ENCODE data around the gene NME4.
A peak's percentile ranks its signal among the peaks of the same experiment; 100 is the strongest.

NME4 gene

DNA sequence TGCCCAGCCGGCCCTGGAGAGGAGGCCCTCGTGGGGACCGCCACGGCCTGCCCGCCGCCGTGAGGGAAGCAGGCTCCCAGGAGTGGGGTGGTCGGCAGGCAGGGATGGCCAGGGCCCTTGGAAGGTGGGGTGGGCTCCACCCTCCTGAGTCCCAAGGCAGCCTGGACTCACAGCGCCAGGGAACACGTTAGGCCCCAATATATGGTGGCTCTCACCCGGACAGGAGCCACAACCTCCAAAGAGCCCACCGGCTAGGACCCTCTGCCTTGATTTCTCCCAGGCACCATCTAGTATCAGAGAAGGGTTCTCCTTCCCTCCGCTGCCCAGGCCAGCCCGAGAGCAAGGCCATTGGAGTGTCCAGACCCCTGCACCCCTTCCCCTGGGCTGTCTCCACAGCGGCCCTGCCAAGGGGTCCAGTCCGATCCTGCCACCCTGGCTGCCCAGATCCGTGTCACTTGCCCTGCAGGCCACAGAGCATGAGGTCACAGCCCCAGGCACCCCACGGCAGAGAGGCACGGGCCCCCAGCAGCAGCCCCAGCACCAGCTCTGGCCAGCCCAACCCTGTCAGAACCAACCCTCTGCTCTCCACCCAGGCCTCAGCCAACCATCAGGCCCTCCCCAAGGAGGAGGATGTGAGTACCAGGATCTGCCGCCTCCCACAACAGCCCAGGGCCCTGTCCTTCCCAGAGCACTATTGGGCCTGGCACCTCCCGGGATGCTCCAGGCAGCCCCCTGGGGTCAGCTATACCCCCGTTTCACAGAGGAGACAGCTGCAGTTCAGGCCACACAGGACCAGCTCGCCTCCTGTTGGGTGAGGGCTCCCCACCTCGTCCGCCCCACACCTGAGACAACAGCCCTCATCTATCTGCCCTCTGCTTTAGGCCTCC lies 43.4 kb upstream of the NME4 start (continued):
- TF ChIP-seq, protein P1, sequence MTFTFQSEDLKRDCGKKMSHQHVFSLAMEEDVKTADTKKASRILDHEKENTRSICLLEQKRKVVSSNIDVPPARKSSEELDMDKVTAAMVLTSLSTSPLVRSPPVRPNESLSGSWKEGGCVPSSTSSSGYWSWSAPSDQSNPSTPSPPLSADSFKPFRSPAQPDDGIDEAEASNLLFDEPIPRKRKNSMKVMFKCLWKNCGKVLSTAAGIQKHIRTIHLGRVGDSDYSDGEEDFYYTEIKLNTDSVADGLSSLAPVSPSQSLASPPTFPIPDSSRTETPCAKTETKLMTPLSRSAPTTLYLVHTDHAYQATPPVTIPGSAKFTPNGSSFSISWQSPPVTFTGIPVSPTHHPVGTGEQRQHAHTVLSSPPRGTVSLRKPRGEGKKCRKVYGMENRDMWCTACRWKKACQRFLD (tag by site-specific recombination; IDR thresholded peaks at IDR 0.05): no peak
- TF ChIP-seq SP2 (tag by site-specific recombination; IDR thresholded peaks at IDR 0.05) (peak; percentile 22; the same call in 1 of the 2 replicates), ZFP69B (tag by site-specific recombination; IDR thresholded peaks at IDR 0.05) (no peak), ZBTB20 (tag by site-specific recombination; IDR thresholded peaks at IDR 0.05) (no peak; the same call in 1 of the 2 replicates), ZIC2 (tag by site-specific recombination; IDR thresholded peaks at IDR 0.05) (no peak; the same call in 1 of the 2 replicates), PRDM1 (tag by site-specific recombination; IDR thresholded peaks at IDR 0.05) (no peak), ZNF639 (tag by site-specific recombination; IDR thresholded peaks at IDR 0.05) (no peak), ZFP37 (tag by site-specific recombination; IDR thresholded peaks at IDR 0.05) (no peak), ZNF521 (tag by site-specific recombination; IDR thresholded peaks at IDR 0.05) (no peak), ZNF510 (tag by site-specific recombination; IDR thresholded peaks at IDR 0.05; ENCODE audit: insufficient replicate concordance) (no peak)
- TF ChIP-seq, protein P2, sequence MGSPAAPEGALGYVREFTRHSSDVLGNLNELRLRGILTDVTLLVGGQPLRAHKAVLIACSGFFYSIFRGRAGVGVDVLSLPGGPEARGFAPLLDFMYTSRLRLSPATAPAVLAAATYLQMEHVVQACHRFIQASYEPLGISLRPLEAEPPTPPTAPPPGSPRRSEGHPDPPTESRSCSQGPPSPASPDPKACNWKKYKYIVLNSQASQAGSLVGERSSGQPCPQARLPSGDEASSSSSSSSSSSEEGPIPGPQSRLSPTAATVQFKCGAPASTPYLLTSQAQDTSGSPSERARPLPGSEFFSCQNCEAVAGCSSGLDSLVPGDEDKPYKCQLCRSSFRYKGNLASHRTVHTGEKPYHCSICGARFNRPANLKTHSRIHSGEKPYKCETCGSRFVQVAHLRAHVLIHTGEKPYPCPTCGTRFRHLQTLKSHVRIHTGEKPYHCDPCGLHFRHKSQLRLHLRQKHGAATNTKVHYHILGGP (tag by site-specific recombination; IDR thresholded peaks at IDR 0.05): no peak
- TF ChIP-seq, protein P3, sequence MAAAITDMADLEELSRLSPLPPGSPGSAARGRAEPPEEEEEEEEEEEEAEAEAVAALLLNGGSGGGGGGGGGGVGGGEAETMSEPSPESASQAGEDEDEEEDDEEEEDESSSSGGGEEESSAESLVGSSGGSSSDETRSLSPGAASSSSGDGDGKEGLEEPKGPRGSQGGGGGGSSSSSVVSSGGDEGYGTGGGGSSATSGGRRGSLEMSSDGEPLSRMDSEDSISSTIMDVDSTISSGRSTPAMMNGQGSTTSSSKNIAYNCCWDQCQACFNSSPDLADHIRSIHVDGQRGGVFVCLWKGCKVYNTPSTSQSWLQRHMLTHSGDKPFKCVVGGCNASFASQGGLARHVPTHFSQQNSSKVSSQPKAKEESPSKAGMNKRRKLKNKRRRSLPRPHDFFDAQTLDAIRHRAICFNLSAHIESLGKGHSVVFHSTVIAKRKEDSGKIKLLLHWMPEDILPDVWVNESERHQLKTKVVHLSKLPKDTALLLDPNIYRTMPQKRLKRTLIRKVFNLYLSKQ (tag by site-specific recombination; IDR thresholded peaks at IDR 0.05; ENCODE audit: borderline replicate concordance): no peak

- CTCF ChIA-PET: interaction anchor here (0.7 kb wide), 1 partner anchor 10 kb away, joined by 4 read pairs; no protein-coding TSS in a partner anchor
- Histone ChIP-seq H3K27ac (ENCODE audit: extremely low read depth, low read depth, low read length) (no peak overlapping the region), H3K36me3 (ENCODE audit: control insufficient read depth in 2 of 2, insufficient read depth in 1 of 2, low read length in 2 of 2) (peaks cover 0 to 9% of the 10 kb centered on the region in 2 experiments; a peak in 2 of 3 replicates), H3K4me1 (ENCODE audit: control insufficient read depth, insufficient read depth, low read length) (peaks cover 2% of the 10 kb centered on the region; the same call in 1 of the 2 replicates), H3K4me3 (ENCODE audit: low read depth, low read length) (no peak overlapping the region), H3K9me3 (ENCODE audit: control insufficient read depth, insufficient read depth, low read depth, low read length) (no peaks in the 10 kb centered on the region)
- POLR2A ChIA-PET: interaction anchor here (1.8 kb wide), 1 partner anchor 366 kb away, joined by 6 read pairs; the partner anchor contains the start of gene ANTKMT
- TF ChIP-seq ZNF777 (tag by site-specific recombination; IDR thresholded peaks at IDR 0.05; ENCODE audit: borderline replicate concordance) (no peak), REPIN1 (tag by site-specific recombination; IDR thresholded peaks at IDR 0.05; ENCODE audit: low read depth) (no peak), GFI1B (tag by site-specific recombination; IDR thresholded peaks at IDR 0.05) (no peak), ZNF155 (tag by site-specific recombination; IDR thresholded peaks at IDR 0.05) (no peak), ZNF10 (tag by site-specific recombination; IDR thresholded peaks at IDR 0.05) (no peak), ZNF335 (tag by site-specific recombination; conservative IDR thresholded peaks at IDR 0.05) (peak; percentile 58), ZBTB11 (tag by site-specific recombination; conservative IDR thresholded peaks at IDR 0.05; ENCODE audit: low read depth) (no peak), EGR2 (tag by site-specific recombination; IDR thresholded peaks at IDR 0.05; ENCODE audit: low read depth) (peak; percentile 53; the same call in 1 of the 2 replicates), ZNF223 (tag by site-specific recombination; IDR thresholded peaks at IDR 0.05) (no peak), ZNF776 (tag by site-specific recombination; IDR thresholded peaks at IDR 0.05; ENCODE audit: borderline replicate concordance) (no peak), ZNF621 (tag by site-specific recombination; IDR thresholded peaks at IDR 0.05) (no peak)
- TF ChIP-seq, protein P4, sequence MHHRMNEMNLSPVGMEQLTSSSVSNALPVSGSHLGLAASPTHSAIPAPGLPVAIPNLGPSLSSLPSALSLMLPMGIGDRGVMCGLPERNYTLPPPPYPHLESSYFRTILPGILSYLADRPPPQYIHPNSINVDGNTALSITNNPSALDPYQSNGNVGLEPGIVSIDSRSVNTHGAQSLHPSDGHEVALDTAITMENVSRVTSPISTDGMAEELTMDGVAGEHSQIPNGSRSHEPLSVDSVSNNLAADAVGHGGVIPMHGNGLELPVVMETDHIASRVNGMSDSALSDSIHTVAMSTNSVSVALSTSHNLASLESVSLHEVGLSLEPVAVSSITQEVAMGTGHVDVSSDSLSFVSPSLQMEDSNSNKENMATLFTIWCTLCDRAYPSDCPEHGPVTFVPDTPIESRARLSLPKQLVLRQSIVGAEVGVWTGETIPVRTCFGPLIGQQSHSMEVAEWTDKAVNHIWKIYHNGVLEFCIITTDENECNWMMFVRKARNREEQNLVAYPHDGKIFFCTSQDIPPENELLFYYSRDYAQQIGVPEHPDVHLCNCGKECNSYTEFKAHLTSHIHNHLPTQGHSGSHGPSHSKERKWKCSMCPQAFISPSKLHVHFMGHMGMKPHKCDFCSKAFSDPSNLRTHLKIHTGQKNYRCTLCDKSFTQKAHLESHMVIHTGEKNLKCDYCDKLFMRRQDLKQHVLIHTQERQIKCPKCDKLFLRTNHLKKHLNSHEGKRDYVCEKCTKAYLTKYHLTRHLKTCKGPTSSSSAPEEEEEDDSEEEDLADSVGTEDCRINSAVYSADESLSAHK (tag by site-specific recombination; IDR thresholded peaks at IDR 0.05): no peak
Observed at GRCh38 chr16:354291-354881, 42.6 kb upstream of the NME4 start.
